SK-N-MC (cell line): ENCODE measurements around the gene RASSF7.

ENCODE experiments used
- EZH2 ChIP-seq: fragments of 200-600 bp; sonication (generic); IDR thresholded peaks from one replicate; pipeline ENCODE4 v1.6.1; 2017; ENCODE audit warnings: antibody characterized with exemption
- POLR2AphosphoS5 ChIP-seq: IDR thresholded peaks from 2 replicates; pipeline ENCODE4 v1.6.1; 2012; ENCODE audit warnings: mild to moderate bottlenecking, low read depth, low read length, borderline replicate concordance

DNA sequence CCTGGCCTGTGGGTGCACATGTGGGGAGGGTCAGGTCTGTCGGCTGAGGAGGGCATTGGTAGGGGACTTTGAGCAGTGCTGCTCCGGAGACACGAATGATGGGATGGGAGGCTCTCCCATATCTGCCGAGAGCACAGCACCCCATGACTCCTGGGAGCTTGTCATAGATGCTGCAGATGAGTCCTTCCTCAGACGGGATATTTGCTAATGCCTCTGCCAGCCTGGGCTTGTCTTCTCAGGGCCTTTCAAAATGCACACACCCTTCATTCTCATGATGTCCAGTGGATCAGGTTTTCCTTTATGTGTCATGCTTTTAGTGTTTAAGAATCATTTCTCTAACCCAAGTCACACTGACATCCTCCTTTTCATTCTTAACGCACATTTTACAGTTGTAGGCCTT is 45.6 kb upstream of the RASSF7 start:
- TF ChIP-seq POLR2AphosphoS5 (no peak), EZH2 (no peak)
